ENCODE measurements around the gene TLCD5.
A peak's percentile ranks its signal among the peaks of the same experiment; 100 is the strongest.

Gene TLCD5

GRCh38 chr11:120308081-120308480, 17.0 kb upstream of the TLCD5 start:
- DNase-seq: no peak

DNA sequence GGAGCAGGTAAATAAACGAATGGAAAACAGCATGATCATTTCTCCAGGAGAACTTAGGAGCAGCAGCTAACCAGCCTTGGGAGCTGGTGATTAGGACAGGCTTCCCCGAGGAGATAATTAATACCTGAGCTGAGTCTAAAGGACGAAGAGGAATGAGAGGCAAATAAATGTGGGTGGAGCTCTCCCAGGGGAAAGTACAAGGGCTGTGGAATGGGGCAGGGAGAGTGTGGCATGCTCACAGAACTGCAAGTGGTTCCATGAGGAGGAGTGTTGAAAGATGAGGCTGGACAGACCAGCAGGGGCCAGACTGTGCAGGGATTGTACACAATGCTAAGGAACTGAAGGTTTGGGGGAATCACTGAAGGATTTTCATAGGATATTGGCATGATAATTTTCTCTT, 14.2 kb upstream of the TLCD5 start:
- no peak for DNase-seq

DNA sequence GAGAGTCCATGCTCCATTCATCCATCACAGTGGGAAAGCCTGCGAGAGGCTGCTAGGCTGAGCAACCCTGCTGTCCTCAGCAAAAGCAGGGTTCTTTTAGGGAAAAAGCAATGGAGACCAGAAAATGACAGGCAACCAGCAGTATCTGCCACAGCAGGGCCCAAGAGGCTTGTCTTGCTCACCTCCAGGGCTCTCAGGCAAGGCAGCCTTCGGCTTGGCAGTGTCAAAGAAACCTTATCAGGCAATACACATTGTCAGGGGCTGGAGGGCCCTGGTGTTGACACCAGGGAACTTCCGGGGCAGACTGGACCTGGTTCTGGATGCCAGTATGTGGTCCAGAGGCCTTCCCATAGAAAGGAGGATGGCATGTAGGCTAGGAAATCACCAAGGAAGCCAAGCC, 10.2 kb upstream of the TLCD5 start:
- DNase-seq: no peak

DNA sequence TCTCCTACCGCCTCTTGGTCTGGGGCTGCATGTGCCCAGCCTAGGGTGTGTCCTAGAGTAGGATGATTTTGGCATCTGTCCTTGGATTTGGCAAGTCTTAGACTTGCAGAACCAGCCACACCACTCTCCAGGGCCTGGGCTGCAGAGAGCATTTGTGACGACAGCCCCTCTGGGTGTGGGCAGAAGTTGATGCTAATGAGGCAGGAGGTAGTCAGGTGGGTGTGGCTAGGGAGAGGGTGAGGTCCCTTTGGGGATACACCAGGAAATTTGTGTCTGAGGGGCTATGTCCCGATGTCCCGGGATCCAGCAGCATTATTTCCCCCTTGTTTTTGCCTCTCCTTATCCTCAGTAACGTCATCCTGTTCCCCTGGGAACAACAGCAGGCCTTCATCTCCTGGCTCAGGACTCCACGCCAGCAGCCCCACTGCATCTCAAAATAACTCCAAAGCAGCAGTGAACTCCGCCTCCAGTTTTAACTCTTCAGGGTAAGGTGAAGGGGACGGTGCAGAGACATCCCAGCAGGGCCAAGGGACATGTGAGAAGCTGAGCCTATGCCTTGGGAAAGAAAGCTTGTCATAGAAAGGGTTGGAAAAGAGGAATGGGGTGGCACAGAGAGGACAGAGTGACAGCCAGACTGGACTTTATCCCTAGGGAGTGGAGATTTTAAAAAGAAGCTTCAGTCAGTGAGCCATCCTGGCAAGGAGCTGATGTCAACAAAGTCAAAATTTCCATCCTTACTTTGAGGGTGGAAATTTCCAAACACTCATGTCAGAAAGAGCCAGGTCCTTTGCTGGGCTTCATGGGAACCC, 8.0 kb upstream of the TLCD5 start:
- no peak for DNase-seq

DNA sequence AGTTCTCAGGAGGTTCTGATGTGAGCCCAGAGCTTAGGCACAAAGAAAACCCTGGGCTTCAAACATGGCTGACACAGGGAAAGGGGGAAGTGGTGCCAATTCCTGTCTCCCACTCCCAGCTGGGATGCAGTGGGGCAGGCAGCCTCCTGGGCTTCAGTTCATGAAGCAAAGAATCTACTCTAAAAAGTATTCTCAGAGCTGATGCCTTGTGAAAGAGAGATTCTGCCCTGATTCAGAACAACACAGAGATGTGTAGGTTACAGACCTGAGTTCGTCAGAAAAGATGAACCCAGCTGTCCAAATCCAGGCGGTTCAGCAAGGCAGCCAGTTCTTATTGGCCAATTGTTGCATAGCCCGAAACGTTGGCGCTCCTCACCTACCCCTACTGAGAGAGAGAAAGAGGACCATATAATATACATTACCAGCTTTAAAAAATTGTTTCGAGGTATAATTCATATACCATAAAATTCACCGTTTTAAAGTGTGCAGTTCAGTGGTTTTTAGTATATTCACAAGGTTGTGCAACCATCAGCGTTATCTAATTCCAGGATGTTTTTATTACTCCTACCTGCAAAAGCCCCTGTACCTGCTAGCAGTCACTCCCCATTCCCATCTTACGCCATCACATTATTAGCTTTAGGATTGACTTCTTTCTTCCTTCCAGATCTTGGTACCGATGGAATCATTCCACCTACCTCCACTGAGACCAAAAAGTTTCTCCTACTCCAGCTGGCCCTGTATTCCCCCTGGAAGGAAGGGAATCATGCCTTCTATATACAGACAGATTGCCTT, 7.2 kb upstream of the TLCD5 start:
- DNase-seq: no peak

DNA sequence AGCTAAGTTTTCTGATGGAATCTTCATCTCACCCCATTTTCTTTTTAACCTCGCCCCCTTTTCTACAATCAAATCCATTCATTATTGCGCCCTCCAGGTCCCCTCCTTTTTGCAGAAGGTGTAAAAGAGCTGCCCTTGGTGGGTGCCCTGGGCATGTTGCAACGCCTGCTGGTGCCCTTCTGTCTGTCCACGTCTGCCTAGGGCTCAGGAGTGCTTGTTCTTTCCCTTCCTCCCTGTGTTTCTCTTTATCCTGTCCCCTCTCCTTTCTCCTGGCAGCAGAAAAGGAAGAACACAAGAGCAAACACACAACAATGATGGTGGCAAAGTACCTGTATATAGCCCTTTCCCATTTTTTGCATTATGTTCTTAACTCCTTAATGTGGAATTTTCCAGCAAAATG, 6.2 kb upstream of the TLCD5 start:
- no peak for DNase-seq

GRCh38 chr11:120326228-120326627, 1.1 kb downstream of the TLCD5 start:
- DNase-seq: no peak

GRCh38 chr11:120326845-120327281, 1.8 kb downstream of the TLCD5 start:
- DNase-seq: no peak

GRCh38 chr11:120327311-120327710, 2.2 kb downstream of the TLCD5 start:
- no peak for DNase-seq

DNA sequence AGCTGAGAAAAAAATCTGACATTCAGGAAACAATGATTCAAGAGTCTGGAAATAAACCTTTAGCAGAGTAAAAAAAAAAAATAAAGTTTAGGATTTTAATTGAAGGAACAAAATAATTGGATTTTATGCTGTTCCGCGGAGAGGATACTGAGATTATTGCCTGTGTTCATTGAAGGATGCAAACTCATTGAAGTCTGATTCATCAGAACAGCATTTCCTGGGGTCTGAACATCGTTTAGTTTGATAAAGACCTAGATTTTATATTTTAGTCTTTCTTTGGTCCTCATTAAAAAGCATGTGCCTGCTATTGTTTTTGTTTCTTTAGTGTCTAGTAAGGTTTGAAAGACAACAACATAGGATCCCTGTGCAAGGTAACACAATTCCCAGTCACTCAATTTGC, 4.5 kb downstream of the TLCD5 start:
- no peak for DNase-seq

DNA sequence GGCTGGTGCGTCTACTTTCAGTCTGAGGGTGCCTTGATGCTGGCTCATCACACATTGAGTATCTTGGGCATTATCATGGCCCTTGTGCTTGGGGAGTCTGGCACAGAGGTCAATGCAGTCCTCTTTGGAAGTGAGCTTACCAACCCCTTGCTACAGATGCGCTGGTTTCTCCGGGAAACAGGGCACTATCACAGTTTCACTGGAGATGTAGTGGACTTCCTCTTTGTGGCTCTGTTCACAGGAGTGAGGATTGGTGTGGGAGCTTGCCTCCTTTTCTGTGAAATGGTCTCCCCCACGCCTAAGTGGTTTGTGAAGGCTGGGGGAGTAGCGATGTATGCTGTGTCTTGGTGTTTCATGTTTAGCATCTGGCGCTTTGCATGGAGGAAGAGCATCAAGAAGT, 4.9 kb downstream of the TLCD5 start:
- no peak for DNase-seq

GRCh38 chr11:120331301-120331996, 6.3 kb downstream of the TLCD5 start:
- no peak for DNase-seq

- DNase-seq: no peak
These were observed 8.0 kb downstream of the TLCD5 start for GRCh38 chr11:120332822-120333716.

GRCh38 chr11:120333801-120334200, 8.7 kb downstream of the TLCD5 start:
- DNase-seq: no peak

DNA sequence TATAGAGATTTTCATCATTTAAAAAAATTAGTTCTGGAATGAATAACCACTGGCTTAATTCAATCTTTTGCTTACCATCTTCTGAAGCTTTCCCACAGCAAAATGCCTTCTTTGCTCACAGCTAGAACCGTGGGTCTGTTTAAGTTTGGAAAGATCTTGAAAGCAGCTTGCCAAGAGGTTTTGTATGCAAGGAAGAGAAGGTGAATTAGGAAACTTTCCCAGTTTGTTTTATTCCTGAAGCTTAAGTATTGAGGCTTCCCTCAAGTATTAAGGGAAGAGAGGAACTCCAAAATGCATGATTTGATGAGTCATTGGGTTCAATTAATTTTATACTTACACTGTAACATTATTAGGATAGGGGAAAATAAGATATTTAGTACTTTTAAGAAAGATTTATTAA, 9.2 kb downstream of the TLCD5 start:
- DNase-seq: no peak

- peak; percentile 16 to 40 for DNase-seq
These were observed 9.9 kb downstream of the TLCD5 start for GRCh38 chr11:120334894-120335462.

- peak in 1 of 2 experiments; percentile 15 for DNase-seq
These were observed 10.4 kb downstream of the TLCD5 start for GRCh38 chr11:120335556-120335907.

DNA sequence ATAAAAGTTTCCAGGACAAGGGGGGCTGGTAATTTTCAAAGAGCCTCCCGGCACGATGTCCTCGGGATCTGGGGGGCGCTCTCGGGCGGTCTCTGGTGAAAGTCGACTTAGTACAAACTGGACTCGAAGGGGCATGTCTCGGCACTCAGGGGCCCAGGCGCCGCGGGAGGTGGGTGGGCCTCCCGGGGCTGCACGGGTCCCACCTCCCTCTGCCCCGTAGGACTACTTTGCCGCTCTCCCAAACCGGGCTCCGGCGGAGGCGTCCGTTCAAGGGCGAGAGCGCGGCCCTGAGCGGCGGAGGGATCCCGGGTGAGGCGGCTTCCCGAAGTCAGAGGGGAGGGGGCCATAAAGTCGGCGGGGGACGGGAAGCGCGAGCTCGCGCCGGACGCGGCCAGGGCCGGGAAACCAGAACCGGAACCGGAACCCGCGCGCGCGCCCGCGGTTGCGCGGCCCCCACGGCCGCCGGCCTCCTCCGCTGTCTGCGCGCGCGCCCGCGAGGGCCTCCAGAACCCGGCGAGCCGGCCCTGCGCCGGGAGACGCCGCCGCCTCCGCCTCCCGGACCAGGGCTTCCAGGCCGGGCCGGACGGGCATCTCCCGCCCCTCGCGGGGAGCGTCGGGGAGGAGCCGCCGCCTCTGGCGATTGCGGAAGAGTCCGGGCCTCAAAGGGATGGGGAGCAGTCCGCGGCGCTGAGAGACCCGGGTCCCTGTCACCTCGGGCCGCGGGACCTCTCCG, 11.0 kb downstream of the TLCD5 start, which contains the start of gene ARHGEF12:
ARHGEF12 (plus strand) TSS at position 506 of the 733 bp plus-strand sequence. CDS start 831 bp downstream, outside the sequence.
- peak; percentile 79 to 83 for DNase-seq

- peak in 1 of 2 experiments; percentile 45 for DNase-seq
These were observed 11.7 kb downstream of the TLCD5 start for GRCh38 chr11:120336641-120337354.

- DNase-seq: no peak
These were observed 12.4 kb downstream of the TLCD5 start for GRCh38 chr11:120337355-120338106.
